OCI-LY3 (cell line): Measurements from ENCODE around the gene ZNF225.

Source experiments
- CTCF ChIP-seq: fragments of 200-600, 300-600 bp; sonication (generic); IDR thresholded peaks from 2 replicates; pipeline ENCODE4 v1.5.1; 2014; ENCODE audit warnings: antibody characterized with exemption, low read length, low read depth
- EZH2phosphoT487 ChIP-seq: fragments of 200-600 bp; shearing (Covaris generic); IDR thresholded peaks from 2 replicates; pipeline ENCODE4 v1.6.1; 2018; ENCODE audit warnings: antibody characterized with exemption, mixed run types, low read depth

- TF ChIP-seq CTCF = no peak
- no peak for TF ChIP-seq EZH2phosphoT487
Observed at GRCh38 chr19:44109458-44109857, 3.7 kb upstream of the ZNF225 start.
